NB4 (cell line): Measurements from ENCODE around the gene KATNA1.

Source experiments
- CTCF ChIP-seq: IDR thresholded peaks from one replicate; pipeline ENCODE4 v1.5.1; 2012; ENCODE audit warnings: low read depth, low read length
- MAX ChIP-seq: IDR thresholded peaks from 2 replicates; pipeline ENCODE4 v1.6.1; 2011; ENCODE audit warnings: low read depth, low read length
- POLR2A ChIP-seq: IDR thresholded peaks from 2 replicates; pipeline ENCODE4 v1.6.1; 2011; ENCODE audit warnings: mild to moderate bottlenecking; ENCODE audit not compliant: insufficient read length; ENCODE audit errors: extremely low read depth

GRCh38 chr6:149563928-149564325, 84.6 kb downstream of the KATNA1 start:
- no peak for TF ChIP-seq CTCF
- TF ChIP-seq POLR2A = no peak
- TF ChIP-seq MAX = no peak
